ENCODE results near the gene PYURF.

Gene PYURF

DNA sequence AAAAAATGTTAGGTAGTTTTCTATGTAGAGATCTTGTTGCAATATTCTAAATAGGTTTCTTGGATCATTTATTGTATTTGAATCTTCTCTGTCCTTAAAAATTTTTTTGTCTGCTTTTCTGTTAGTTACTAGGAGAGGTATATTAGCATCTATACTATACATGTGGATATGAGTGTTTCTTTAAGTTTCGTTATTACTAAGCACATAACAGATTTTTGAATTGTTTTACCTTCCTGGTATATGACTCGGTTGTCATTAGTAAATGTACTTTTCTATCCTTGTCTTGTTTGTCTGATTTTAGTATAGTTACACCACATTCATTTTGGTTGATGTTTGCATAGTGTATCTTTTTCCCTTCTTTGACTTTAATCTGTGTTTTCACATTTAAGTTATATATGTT, 20.2 kb downstream of the PYURF start:
- DNase-seq: no peak

DNA sequence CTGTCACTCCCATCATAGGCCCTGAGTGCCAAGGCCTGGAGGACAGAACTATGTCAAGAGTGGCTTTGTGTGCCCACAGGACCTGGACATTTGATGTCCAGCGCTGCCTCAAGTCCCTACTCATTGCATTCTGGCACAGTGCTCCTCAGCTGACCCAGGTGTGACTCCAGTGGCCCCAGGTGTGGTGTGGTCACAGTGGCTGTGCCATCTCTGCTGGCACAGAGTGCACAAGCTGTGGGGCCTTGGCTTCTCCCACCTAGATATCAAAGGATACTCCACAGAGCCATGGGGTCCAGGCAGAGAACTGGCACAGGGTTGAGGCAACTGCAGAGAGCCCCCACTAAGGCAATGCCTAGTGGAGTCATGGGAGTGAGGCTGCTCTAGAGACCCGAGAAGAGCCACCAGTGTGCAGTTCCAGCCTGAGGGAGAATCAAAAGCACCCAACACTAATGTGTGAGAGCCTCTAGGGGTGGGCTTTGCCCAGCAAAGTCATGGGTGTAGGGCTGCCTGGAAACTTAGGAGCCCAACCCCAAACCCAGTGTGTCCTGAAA, 25.6 kb downstream of the PYURF start:
- DNase-seq: no peak

DNA sequence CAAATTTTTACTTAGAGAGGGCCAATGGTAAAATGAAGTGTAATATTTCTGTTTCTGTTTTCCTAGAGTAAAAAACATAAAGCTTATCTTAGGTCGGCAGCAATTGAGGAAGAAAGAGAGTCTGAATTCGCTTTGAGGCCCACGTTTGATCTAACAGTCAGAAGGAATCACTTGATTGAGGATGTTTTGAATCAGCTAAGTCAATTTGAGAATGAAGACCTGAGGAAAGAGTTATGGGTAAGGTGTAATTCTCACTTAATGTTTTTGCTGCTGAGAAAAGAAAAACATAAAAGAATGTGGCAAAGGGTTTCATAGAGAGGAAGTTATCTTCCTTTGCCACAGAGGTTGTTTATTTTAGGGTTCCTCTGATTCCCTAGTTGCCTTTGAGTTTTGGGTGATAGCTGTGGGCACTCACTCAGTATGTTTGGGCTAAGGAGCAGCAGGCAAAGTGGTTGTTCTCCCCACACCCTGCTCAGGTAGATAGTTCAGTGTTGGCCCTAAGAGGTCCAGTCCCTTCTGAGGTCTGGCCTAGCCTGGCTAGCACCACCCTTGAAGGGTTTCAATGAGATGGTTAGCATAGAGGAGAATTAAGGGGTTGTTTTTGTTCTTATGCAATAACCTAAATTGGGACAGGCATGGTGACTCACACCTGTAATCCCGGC, 34.3 kb downstream of the PYURF start:
- DNase-seq: no peak

DNA sequence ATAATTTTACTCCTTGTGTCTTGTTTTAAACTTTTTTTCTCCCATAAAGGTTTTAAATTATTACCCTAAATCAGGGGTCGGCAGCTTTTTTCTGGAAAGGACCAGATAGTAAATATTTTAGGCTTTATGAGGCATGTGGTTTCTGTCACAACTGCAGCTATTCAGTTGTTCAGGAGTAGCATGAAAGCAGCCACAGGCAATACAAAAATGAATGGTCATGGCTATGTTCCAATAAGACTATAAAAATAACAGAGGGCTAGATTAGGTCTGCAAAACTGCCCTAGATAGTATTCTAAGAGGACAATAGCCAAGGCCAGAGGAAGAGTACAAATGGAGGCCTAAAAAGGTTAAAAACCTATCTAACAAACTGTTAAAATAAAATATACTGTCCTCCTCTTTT, 42.0 kb downstream of the PYURF start:
- DNase-seq: no peak

DNA sequence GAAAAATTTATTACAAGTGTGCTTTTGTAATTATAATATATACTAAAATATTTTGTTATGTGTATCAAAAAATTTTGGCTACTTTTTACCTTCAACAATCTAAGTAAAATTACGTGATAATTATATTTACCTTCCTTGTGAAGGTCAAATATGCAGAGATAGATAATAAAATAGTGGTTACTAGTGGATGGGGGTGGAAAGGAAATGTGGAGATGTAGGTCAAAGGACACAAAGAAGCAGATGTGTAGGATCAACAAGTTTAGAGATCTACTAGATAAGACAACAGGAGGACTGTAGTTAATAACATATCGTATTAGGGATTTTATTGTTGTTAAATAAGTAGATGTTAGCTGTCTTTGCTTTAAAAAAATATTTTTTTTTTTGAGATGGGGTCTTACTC, 45.3 kb downstream of the PYURF start:
- no peak for DNase-seq

DNA sequence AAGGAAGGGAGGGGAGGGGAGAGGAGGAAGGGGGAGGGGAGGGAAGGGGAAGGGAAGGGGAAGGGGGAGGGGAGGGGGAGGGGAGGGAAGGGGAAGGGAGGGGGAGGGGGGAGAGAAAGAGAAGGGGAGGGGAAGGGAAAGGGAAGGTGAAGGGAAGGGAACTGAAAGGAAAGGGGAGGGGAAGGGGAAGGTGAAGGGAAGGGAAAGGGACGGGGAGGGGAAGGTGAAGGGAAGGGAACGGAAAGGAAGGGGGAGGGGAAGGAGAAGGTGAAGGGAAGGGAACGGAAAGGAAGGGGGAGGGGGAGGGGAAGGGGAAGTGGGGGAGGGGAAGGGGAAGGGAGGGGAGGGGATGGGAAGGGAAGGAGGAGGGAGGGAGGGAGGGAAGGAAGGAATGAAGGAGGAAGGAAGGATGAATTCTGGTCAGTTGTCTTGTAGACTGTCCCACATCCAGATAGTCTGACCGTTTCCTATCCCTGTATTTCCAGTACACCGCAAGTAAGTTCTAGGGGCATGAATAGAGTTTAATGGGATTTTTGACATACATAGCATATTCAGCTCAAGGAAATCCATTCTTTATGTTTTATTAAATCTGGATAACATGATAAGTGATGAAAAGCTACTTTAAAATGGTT, 46.2 kb downstream of the PYURF start:
- no peak for DNase-seq

Data from NCI-H82 (cell line).